Measurements from ENCODE around the gene KCNJ6.

Gene KCNJ6

DNA sequence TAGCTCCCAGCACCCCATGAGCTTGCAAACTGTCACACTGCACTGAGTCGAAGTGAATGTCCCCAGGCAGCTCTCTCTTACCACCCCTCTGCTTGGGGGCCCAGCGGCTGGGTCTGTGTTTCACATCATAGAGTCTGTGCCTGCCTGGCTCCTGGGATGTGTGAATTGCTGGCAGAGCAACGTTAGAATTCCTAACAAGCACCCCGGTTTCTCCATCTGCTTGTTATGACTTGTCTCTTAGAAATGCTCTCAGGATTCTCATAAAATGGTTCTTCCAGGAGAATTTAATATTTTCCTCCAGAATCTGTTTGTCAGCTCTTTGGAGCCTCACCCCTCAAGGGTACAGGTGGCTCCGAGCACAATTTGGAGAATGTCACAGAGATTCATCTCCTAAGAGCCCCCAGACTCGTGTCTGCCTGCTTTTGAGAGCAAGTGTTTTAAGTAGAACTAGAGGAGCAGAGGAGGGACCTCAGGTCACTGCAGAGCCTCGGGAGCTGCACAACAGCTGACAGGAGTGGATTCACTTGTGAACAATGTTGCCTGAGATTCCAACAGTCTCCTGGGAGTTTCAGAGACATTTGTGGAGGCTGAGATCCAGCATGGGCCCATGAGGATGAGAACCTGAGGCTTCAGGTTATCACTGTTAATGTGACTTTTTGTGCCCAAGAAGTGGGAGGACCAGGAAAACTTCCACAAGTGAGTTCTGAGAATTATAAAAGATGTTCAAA is 131.5 kb downstream of the KCNJ6 start:
- no peak for DNase-seq (ENCODE audit: low read depth)
- TF ChIP-seq MYC (IDR thresholded peaks at IDR 0.05; ENCODE audit: low read depth, low read length): no peak
- no peak for TF ChIP-seq CTCF (IDR thresholded peaks at IDR 0.05; ENCODE audit: low read depth, low read length)
- TF ChIP-seq, protein P1, sequence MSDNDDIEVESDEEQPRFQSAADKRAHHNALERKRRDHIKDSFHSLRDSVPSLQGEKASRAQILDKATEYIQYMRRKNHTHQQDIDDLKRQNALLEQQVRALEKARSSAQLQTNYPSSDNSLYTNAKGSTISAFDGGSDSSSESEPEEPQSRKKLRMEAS (IDR thresholded peaks at IDR 0.05; ENCODE audit: low read depth, low read length): no peak
- TF ChIP-seq POLR2A (IDR thresholded peaks at IDR 0.05; ENCODE audit: extremely low read depth, insufficient read length): no peak
- no peak overlapping the region for H3K4me3 ChIP-seq (ENCODE audit: low read depth, low read length)

DNA sequence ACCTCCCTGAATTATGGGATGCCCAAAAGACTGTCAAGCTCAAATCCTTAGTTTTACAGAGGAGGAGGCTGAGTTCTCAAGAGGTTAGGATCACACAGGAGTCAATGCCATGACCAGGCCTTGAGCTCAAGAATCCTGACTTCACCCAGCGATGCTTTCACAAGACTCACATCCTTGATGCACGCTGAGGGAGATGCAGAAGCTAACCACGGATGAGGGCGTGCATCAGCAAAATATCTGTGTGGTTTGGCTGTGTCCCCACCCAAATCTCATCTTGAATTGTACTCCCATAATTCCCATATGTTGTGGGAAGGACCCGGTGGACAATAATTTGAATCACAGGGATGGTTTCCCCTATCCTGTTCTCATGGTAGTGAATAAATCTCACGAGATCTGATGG is 133.2 kb downstream of the KCNJ6 start:
- no peak for DNase-seq (ENCODE audit: low read depth)
- TF ChIP-seq POLR2A (IDR thresholded peaks at IDR 0.05; ENCODE audit: extremely low read depth, insufficient read length): no peak
- TF ChIP-seq CTCF (IDR thresholded peaks at IDR 0.05; ENCODE audit: low read depth, low read length): no peak
- TF ChIP-seq, protein P1 (IDR thresholded peaks at IDR 0.05; ENCODE audit: low read depth, low read length): no peak
- TF ChIP-seq MYC (IDR thresholded peaks at IDR 0.05; ENCODE audit: low read depth, low read length): no peak
- H3K4me3 ChIP-seq (ENCODE audit: low read depth, low read length): no peak overlapping the region

- no peak for DNase-seq (ENCODE audit: low read depth)
- H3K4me3 ChIP-seq (ENCODE audit: low read depth, low read length): no peak overlapping the region
- no peak for TF ChIP-seq POLR2A (IDR thresholded peaks at IDR 0.05; ENCODE audit: extremely low read depth, insufficient read length)
- TF ChIP-seq, protein P1 (IDR thresholded peaks at IDR 0.05; ENCODE audit: low read depth, low read length): no peak
- no peak for TF ChIP-seq CTCF (IDR thresholded peaks at IDR 0.05; ENCODE audit: low read depth, low read length)
- no peak for TF ChIP-seq MYC (IDR thresholded peaks at IDR 0.05; ENCODE audit: low read depth, low read length)
Observed at GRCh38 chr21:37780991-37781983, 135.0 kb downstream of the KCNJ6 start.

DNA sequence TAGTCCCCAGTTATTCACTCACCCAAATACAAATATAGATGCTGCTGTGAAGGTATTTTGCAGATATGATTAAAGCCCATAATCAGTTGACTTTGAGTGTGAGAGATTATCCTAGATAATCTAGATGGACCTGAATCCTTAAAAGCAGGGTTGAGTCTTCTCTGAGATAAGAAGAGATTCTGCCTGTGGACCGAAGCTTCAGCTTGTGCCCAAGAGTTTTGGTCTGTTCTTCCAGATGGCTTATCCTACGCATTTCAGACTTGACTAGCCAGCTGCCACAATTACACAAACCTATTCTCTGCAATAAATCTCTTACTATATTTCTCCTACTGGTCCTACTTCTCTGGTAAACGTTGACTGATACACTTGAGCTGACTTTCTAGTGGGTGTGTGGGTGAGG is 145.1 kb downstream of the KCNJ6 start:
- TF ChIP-seq MYC (IDR thresholded peaks at IDR 0.05; ENCODE audit: low read depth, low read length): no peak
- no peak for TF ChIP-seq POLR2A (IDR thresholded peaks at IDR 0.05; ENCODE audit: extremely low read depth, insufficient read length)
- TF ChIP-seq CTCF (IDR thresholded peaks at IDR 0.05; ENCODE audit: low read depth, low read length): no peak
- TF ChIP-seq, protein P1 (IDR thresholded peaks at IDR 0.05; ENCODE audit: low read depth, low read length): no peak
- no peak for DNase-seq (ENCODE audit: low read depth)
- H3K4me3 ChIP-seq (ENCODE audit: low read depth, low read length): no peak overlapping the region

- no peak for DNase-seq (ENCODE audit: low read depth)
- TF ChIP-seq, protein P1 (IDR thresholded peaks at IDR 0.05; ENCODE audit: low read depth, low read length): no peak
- TF ChIP-seq MYC (IDR thresholded peaks at IDR 0.05; ENCODE audit: low read depth, low read length) (no peak), POLR2A (IDR thresholded peaks at IDR 0.05; ENCODE audit: extremely low read depth, insufficient read length) (no peak), CTCF (IDR thresholded peaks at IDR 0.05; ENCODE audit: low read depth, low read length) (no peak)
- no peak overlapping the region for H3K4me3 ChIP-seq (ENCODE audit: low read depth, low read length)
Observed at GRCh38 chr21:37770461-37770860, 145.8 kb downstream of the KCNJ6 start.
